AG04450 (cell line): ENCODE measurements around the gene NEK7. TPM values are rescaled to one million over a fixed set of nuclear protein-coding genes. Genes with fewer than 3 reads are reported as not detected.

Experiments
- CTCF ChIA-PET: fragments of 300-600, 350-600 bp; formaldehyde crosslinking; extraction: SDS; loops from one replicate; lab custom pipeline; 2022; ENCODE audit warnings: antibody characterized with exemption, inconsistent platforms; lab: Charles Lee
- POLR2A ChIA-PET: fragments of 350-600 bp; formaldehyde crosslinking; extraction: SDS; loops from one replicate; lab custom pipeline; 2021; ENCODE audit warnings: antibody characterized with exemption, inconsistent platforms; lab: Yijun Ruan, JAX
- DNase-seq: peaks from one replicate; pipeline ENCODE4 v3.0.0-alpha.2; 2011; ENCODE audit warnings: low read depth, low spot score
- H3K27ac ChIP-seq: one replicate; pipeline ENCODE4 v1.5.1; 2012; ENCODE audit warnings: low read depth, low read length, control low read depth
- H3K27me3 ChIP-seq: one replicate; pipeline ENCODE4 v1.6.0; 2012; ENCODE audit warnings: low read length; ENCODE audit not compliant: control insufficient read depth, insufficient read depth
- H3K4me3 ChIP-seq: 2 replicates; pipeline ENCODE4 v1.5.1; 2011; ENCODE audit warnings: mild to moderate bottlenecking, low read depth, low read length, control low read depth
- H3K9me3 ChIP-seq: 2 replicates; pipeline ENCODE4 v1.5.1; 2012; ENCODE audit warnings: low read length; ENCODE audit not compliant: control insufficient read depth, insufficient read depth
- CTCF ChIP-seq: IDR thresholded peaks from 2 replicates; pipeline ENCODE4 v1.5.1; 2011; ENCODE audit warnings: low read depth, low read length, control low read depth, inconsistent platforms
- polyA plus RNA-seq: library from polyadenylated mRNA; depleted of rRNA; stranded (reverse); fragments of >200 nt; gene quantifications from 2 replicates; pipeline ENCODE4 v1.2.3, GENCODE V29; 2011

The NEK7 gene
- polyA plus RNA-seq, 1 experiment: 147 TPM

- no peak for TF ChIP-seq CTCF
- peaks cover 3% of the 10 kb centered on the region; the same call in 1 of the 2 replicates for H3K9me3 ChIP-seq
- no peak for DNase-seq
- no peaks in the 10 kb centered on the region for H3K27me3 ChIP-seq
- POLR2A ChIA-PET: no interaction called here
- H3K27ac ChIP-seq: no peak overlapping the region
- H3K4me3 ChIP-seq: no peak overlapping the region
- CTCF ChIA-PET: no interaction called here
Measured at GRCh38 chr1:198316546-198317100, 159.8 kb downstream of the NEK7 start.

- H3K4me3 ChIP-seq: no peak overlapping the region
- H3K27me3 ChIP-seq: no peaks in the 10 kb centered on the region
- peaks cover 3% of the 10 kb centered on the region; the same call in 1 of the 2 replicates for H3K9me3 ChIP-seq
- no peak for TF ChIP-seq CTCF
- no peak overlapping the region for H3K27ac ChIP-seq
- no peak for DNase-seq
- ChIA-PET POLR2A (no interaction called here), CTCF (no interaction called here)
Measured at GRCh38 chr1:198318085-198318484, 161.3 kb downstream of the NEK7 start.

GRCh38 chr1:198320759-198321158 is 164.0 kb downstream of the NEK7 start:
- no peaks in the 10 kb centered on the region for H3K9me3 ChIP-seq
- no peak overlapping the region for H3K4me3 ChIP-seq
- H3K27me3 ChIP-seq: no peaks in the 10 kb centered on the region
- TF ChIP-seq CTCF: no peak
- DNase-seq: no peak
- POLR2A ChIA-PET: no interaction called here
- H3K27ac ChIP-seq: no peak overlapping the region
- CTCF ChIA-PET: no interaction called here

GRCh38 chr1:198326232-198326631 is 169.4 kb downstream of the NEK7 start:
- H3K9me3 ChIP-seq: no peaks in the 10 kb centered on the region
- no peak overlapping the region for H3K27ac ChIP-seq
- TF ChIP-seq CTCF: no peak
- no peak for DNase-seq
- H3K27me3 ChIP-seq: no peaks in the 10 kb centered on the region
- no peak overlapping the region for H3K4me3 ChIP-seq
- ChIA-PET POLR2A (no interaction called here), CTCF (no interaction called here)

- CTCF ChIA-PET: interaction anchor here (0.5 kb wide), 1 partner anchor 113 kb away, joined by 4 read pairs; no protein-coding TSS in a partner anchor
- no peak for TF ChIP-seq CTCF
- Histone ChIP-seq H3K9me3 (no peaks in the 10 kb centered on the region), H3K27ac (no peak overlapping the region), H3K27me3 (no peaks in the 10 kb centered on the region), H3K4me3 (no peak overlapping the region)
- POLR2A ChIA-PET: no interaction called here
- no peak for DNase-seq
Measured at GRCh38 chr1:198326915-198327314, 170.1 kb downstream of the NEK7 start.
